GM19455 (cell line): ENCODE measurements around the gene PEMT.

Experiments
- ATAC-seq: cut with Tn5 transposase; IDR thresholded peaks from one replicate; pipeline ENCODE4 v1.9.1; 2021; ENCODE audit not compliant: unreplicated experiment

PEMT gene

DNA sequence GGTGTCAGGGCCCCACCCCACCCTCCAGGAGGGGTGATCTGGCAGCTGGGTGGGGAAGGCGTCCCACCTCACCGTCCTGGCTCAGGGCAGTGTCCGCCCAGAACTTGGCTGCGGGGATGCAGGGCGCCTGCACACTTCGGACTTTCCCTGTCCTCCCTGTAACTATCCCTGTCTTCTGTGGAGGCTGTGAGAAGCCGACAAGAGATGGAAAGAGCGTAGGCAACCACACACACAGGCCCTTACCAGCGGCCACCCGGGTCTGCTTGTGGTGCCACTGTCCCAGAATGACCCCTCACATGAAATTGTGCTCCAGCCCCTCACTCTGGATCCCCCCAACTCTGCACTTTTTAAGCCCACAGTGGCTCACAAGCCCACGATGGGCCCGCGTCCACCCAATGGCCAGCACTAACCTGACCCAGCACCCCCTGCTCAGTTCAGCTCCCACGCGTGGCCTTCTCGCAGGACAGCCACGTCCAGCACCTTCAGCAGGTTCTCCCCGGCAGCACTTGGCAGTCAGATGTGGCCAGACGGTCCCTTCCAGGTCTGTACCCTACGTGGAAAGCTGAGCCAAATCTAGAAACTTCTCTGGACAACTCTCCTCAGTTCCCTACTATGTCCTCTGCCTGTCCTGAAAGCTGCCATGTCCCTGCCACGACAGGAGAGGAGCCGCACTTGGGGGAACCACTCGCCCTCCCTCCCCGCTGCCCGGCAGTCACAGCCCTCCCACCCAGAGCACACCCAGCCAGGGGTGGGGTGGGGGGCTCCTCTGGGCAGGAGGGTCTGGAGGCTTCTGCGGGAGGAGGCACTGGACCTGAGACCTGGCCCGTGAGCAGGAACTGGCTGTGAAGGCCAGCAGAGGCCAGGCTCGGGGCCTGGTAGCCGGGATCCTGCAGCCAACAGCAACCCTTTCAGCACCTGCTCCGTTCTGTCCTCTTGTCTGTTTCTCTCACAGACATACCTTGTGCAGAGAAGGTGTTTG lies 38.0 kb downstream of the PEMT start:
- ATAC-seq = no peak

- ATAC-seq = no peak
These were observed 38.9 kb downstream of the PEMT start for GRCh38 chr17:17552351-17553216.

GRCh38 chr17:17551361-17551760 lies 40.1 kb downstream of the PEMT start:
- ATAC-seq = no peak

DNA sequence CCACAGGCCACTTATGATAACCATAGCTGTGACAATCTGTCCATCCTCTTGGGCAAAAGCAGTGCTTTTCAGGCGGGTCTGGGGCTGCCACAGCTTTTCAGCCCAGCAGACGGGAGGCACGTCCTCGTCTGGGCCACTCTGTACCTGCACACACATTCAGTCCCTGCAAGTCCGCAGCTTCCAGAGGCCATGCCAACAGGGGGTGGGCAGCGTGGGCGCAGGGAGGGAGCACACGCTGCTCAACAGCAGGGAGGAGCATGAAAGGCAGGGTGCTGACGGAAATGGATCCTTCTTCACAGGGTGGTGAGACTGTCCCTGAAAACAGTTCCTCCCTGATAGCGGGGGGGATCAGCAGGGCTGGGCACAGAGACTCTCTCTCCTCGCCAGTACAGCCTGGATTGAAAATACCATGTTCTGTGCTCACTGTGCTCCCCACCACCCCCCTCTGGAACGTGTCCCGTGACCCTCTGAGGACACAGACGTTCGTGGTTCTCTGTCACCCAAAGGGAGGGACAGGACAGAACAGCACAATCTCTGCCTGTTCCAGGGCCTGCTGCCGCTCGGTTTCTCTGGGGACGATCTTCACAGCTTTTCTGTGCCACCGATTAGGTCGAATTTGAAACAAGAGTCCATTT lies 41.7 kb downstream of the PEMT start:
- ATAC-seq = no peak

- no peak for ATAC-seq
These were observed 43.5 kb downstream of the PEMT start for GRCh38 chr17:17548044-17548443.

GRCh38 chr17:17547210-17547764 lies 44.2 kb downstream of the PEMT start:
- no peak for ATAC-seq

DNA sequence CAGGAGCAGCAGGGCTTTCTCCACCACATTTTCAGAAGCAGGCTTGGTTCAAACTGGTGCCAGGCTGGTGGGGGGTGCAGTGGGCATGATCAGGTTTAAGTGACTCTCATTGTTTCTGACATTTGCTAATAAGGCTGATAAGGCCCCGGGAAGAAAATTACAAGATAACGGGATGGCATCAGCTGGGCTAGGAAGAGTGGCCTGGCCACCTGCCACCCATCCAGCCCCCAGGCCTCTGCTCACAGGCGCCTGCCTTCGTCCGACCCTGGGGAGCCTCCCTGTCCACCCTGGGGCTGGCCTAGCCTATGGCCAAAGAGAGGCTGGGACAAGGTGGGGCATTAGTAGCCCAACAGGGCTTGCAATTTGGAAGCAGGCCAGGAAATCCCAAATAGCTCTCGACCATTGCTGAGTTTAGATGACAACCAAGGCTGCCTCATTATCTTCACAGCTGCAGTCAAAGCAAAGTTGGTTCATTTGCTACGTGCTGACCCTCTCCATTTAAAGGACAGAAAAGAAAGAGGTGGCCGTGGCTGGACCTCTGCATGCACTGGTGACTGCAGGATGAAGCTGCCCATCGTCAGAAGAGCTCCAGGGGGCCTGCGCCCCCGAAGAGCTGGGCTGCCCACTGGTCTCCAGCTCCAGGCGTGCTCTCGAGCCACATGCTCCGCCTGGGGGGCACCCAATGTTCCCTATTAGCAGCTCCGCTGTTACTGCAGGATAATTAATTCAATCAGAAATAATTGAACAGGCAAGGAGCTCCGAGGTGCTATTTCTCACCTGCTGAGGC lies 44.9 kb downstream of the PEMT start:
- ATAC-seq = no peak

- ATAC-seq = no peak
These were observed 45.5 kb downstream of the PEMT start for GRCh38 chr17:17545984-17546383.

GRCh38 chr17:17545031-17545820 lies 46.3 kb downstream of the PEMT start:
- no peak for ATAC-seq

- ATAC-seq = no peak
These were observed 48.4 kb downstream of the PEMT start for GRCh38 chr17:17542906-17543635.

GRCh38 chr17:17541640-17542001 lies 49.9 kb downstream of the PEMT start:
- ATAC-seq = no peak

- ATAC-seq = no peak
These were observed 50.4 kb downstream of the PEMT start for GRCh38 chr17:17540935-17541639.

GRCh38 chr17:17540278-17540906 lies 51.1 kb downstream of the PEMT start:
- ATAC-seq = no peak

DNA sequence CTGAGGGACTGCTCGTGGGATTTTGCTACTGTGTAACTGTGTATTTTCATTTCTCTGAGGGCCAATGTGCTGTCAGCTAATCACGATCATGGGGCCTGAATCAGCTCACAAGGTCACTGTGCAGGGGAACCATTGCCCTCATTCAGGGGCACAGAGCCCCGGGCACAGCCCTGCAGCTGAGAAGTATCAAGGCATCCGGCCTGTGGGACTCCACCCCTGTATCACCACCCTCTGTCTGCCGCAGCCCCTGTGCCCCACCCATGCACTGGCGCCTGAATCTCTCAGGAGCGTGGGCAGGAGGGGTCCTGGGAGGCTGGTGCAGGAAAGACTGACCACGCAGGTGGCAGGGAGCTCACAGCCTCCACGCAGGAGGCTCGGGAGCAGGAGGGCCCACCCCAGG lies 51.9 kb downstream of the PEMT start:
- no peak for ATAC-seq

- no peak for ATAC-seq
These were observed 52.8 kb downstream of the PEMT start for GRCh38 chr17:17538417-17539391.

- no peak for ATAC-seq
These were observed 54.0 kb downstream of the PEMT start for GRCh38 chr17:17537311-17538099.
